HEK293 (cell line): ENCODE measurements around the gene NOC4L.

Experiments
- CTCF ChIA-PET: fragments of 350-600 bp; formaldehyde crosslinking; extraction: SDS; loops from one replicate; lab custom pipeline; 2021; ENCODE audit warnings: antibody characterized with exemption; lab: Yijun Ruan, JAX
- POLR2A ChIA-PET: fragments of 300-600 bp; formaldehyde crosslinking; extraction: SDS; loops from one replicate; lab custom pipeline; 2020; ENCODE audit warnings: antibody characterized with exemption, inconsistent platforms; lab: Yijun Ruan, JAX
- H3K27ac ChIP-seq: fragments of 200-500 bp; sonication (Bioruptor generic); 2 replicates; pipeline ENCODE4 v1.5.1; 2014; ENCODE audit warnings: low read depth, low read length, control low read depth, inconsistent platforms; ENCODE audit errors: extremely low read depth
- H3K36me3 ChIP-seq, 2 experiments: fragments of 200-500 bp in 1 of 2; sonication (Bioruptor generic) in 1 of 2; 1 replicate in 1 of 2; 2 replicates in 1 of 2; pipeline ENCODE4 v1.5.1; 2014 to 2017; ENCODE audit warnings: inconsistent platforms in 2 of 2, low read length in 2 of 2; ENCODE audit not compliant: control insufficient read depth in 2 of 2, insufficient read depth in 1 of 2
- H3K4me1 ChIP-seq: fragments of 200-500 bp; sonication (Bioruptor generic); 2 replicates; pipeline ENCODE4 v1.5.1; 2014; ENCODE audit warnings: mild to moderate bottlenecking, low read length, inconsistent platforms; ENCODE audit not compliant: control insufficient read depth, insufficient read depth
- H3K4me3 ChIP-seq: 2 replicates; pipeline ENCODE4 v1.5.1; 2011; ENCODE audit warnings: low read depth, mild to moderate bottlenecking, control low read depth, low read length, moderate library complexity
- H3K9me3 ChIP-seq: fragments of 200-500 bp; sonication (Bioruptor generic); 2 replicates; pipeline ENCODE4 v1.5.1; 2014; ENCODE audit warnings: low read depth, low read length, inconsistent platforms; ENCODE audit not compliant: control insufficient read depth, insufficient read depth
- PATZ1 ChIP-seq: fragments of 450-650 bp; formaldehyde crosslinking; IDR thresholded peaks from 2 replicates; pipeline ENCODE4 v1.5.1; 2016; ENCODE audit warnings: missing biosample characterization, missing genetic modification characterization
- SETDB1 ChIP-seq: IDR thresholded peaks from one replicate; pipeline ENCODE4 v1.6.1; 2017; ENCODE audit warnings: mild to moderate bottlenecking, low read length, moderate library complexity, mixed read lengths; ENCODE audit not compliant: insufficient read length
- ZNF114 ChIP-seq: fragments of 450-650 bp; formaldehyde crosslinking; IDR thresholded peaks from 2 replicates; pipeline ENCODE4 v1.5.0; 2017; ENCODE audit warnings: missing biosample characterization, missing genetic modification characterization
- ZNF133 ChIP-seq: fragments of 450-650 bp; formaldehyde crosslinking; IDR thresholded peaks from 2 replicates; pipeline ENCODE4 v1.5.1; 2016; ENCODE audit warnings: missing biosample characterization, missing genetic modification characterization
- ZNF184 ChIP-seq: fragments of 450-650 bp; IDR thresholded peaks from 2 replicates; pipeline ENCODE4 v1.5.1; 2018; ENCODE audit warnings: missing biosample characterization, mild to moderate bottlenecking, missing genetic modification characterization
- ZNF596 ChIP-seq: fragments of 450-650 bp; IDR thresholded peaks from 2 replicates; pipeline ENCODE4 v1.5.0; 2018; ENCODE audit warnings: missing biosample characterization, mild to moderate bottlenecking, missing genetic modification characterization, moderate library complexity
- TF ChIP-seq, protein P1 (sequence below): fragments of 450-650 bp; formaldehyde crosslinking; IDR thresholded peaks from 2 replicates; pipeline ENCODE4 v1.5.1; 2016; ENCODE audit warnings: missing biosample characterization, missing genetic modification characterization
- TF ChIP-seq, protein P2 (sequence below): fragments of 450-650 bp; formaldehyde crosslinking; IDR thresholded peaks from 2 replicates; pipeline ENCODE4 v1.5.1; 2017; ENCODE audit warnings: missing biosample characterization, mild to moderate bottlenecking, missing genetic modification characterization, moderate library complexity
- TF ChIP-seq, protein P3 (sequence below): fragments of 450-650 bp; formaldehyde crosslinking; IDR thresholded peaks from 2 replicates; pipeline ENCODE4 v1.5.1; 2016; ENCODE audit warnings: missing biosample characterization, missing genetic modification characterization, borderline replicate concordance

The NOC4L gene

DNA sequence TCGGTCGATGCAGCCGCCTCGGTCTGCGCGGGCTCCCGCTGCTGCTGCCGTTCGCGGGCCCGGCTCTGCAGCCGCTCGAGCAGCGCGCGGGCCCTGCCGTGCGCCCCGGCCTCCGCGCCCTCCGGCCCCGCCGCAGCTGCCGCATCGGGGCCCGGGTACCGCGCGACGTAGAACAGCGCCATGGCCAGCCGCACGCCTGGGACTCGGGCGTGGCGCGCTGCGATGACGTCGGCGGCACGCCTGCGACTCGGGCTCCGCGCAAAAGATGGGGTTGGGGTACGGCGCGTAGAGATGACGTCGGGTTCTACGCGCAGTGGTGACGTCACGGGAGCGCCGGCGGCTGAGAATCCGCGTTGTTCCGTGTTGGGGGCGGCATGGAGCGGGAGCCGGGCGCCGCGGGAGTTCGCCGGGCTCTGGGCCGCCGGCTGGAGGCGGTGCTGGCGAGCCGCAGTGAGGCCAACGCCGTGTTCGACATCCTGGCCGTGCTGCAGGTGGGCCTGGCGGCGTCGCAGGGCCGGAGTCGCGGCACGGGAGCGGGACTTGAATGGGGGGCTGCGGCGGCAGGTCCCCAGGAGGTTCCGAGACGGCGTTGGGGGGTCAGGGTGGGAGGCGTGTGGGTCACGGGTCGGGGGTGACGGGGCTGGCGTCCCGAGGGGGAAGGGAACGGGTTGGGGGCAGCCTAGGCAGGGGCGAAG is at the start of gene NOC4L, which contains the start of gene DDX51 (continued):
- TF ChIP-seq, protein P1, sequence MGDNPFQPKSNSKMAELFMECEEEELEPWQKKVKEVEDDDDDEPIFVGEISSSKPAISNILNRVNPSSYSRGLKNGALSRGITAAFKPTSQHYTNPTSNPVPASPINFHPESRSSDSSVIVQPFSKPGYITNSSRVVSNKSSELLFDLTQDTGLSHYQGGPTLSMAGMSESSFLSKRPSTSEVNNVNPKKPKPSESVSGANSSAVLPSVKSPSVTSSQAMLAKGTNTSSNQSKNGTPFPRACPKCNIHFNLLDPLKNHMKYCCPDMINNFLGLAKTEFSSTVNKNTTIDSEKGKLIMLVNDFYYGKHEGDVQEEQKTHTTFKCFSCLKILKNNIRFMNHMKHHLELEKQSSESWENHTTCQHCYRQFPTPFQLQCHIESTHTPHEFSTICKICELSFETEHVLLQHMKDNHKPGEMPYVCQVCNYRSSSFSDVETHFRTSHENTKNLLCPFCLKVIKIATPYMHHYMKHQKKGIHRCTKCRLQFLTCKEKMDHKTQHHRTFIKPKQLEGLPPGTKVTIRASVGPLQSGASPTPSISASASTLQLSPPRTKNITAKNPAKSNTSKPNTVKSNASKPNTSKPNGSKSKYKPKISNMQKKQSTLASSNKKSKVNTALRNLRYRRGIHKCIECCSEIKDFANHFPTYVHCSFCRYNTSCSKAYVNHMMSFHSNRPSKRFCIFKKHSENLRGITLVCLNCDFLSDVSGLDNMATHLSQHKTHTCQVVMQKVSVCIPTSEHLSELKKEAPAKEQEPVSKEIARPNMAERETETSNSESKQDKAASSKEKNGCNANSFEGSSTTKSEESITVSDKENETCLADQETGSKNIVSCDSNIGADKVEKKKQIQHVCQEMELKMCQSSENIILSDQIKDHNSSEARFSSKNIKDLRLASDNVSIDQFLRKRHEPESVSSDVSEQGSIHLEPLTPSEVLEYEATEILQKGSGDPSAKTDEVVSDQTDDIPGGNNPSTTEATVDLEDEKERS: 0 out of 2 replicates have a peak, but pooled peaks have one; percentile 32
- no peak for TF ChIP-seq ZNF133 (tag by site-specific recombination)
- peak; percentile 25; the same call in 1 of the 2 replicates for TF ChIP-seq ZNF184
- TF ChIP-seq ZNF114: no peak
- TF ChIP-seq, all 188 proteins: peak for 83

- CTCF ChIA-PET: no interaction called here
- peaks cover 9 to 51% of the 10 kb centered on the region in 2 experiments for H3K36me3 ChIP-seq
- TF ChIP-seq ZNF596 (tag by site-specific recombination): no peak
- peak; percentile 48 for TF ChIP-seq SETDB1
These were observed 48.5 kb upstream of the NOC4L start for GRCh38 chr12:132095520-132096409.

DNA sequence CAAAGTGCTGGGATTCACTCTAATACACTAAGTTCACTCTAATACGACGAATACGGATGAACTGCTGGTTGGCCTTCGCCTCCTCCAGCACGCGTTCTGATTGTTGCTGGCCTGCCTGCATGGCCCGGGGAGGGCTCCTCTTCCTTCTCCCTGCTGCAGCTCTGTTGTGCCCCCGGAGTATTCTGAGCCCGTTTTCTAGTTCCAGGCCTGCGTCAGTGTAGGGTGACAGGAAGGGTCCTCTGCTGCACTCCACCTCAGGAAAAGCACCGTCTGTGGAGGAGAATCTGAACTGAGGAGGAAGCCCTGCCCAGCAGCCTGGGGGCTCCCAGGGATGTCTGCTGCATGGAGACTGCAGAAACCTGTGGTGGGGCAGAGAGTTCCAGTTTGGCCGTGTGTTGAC is 44.5 kb upstream of the NOC4L start:
- no peak overlapping the region for H3K4me3 ChIP-seq
- TF ChIP-seq, protein P2, sequence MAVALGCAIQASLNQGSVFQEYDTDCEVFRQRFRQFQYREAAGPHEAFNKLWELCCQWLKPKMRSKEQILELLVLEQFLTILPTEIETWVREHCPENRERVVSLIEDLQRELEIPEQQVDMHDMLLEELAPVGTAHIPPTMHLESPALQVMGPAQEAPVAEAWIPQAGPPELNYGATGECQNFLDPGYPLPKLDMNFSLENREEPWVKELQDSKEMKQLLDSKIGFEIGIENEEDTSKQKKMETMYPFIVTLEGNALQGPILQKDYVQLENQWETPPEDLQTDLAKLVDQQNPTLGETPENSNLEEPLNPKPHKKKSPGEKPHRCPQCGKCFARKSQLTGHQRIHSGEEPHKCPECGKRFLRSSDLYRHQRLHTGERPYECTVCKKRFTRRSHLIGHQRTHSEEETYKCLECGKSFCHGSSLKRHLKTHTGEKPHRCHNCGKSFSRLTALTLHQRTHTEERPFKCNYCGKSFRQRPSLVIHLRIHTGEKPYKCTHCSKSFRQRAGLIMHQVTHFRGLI (tag by site-specific recombination): peak; percentile 84
- no peak for TF ChIP-seq PATZ1 (tag by site-specific recombination)
- TF ChIP-seq, protein P3, sequence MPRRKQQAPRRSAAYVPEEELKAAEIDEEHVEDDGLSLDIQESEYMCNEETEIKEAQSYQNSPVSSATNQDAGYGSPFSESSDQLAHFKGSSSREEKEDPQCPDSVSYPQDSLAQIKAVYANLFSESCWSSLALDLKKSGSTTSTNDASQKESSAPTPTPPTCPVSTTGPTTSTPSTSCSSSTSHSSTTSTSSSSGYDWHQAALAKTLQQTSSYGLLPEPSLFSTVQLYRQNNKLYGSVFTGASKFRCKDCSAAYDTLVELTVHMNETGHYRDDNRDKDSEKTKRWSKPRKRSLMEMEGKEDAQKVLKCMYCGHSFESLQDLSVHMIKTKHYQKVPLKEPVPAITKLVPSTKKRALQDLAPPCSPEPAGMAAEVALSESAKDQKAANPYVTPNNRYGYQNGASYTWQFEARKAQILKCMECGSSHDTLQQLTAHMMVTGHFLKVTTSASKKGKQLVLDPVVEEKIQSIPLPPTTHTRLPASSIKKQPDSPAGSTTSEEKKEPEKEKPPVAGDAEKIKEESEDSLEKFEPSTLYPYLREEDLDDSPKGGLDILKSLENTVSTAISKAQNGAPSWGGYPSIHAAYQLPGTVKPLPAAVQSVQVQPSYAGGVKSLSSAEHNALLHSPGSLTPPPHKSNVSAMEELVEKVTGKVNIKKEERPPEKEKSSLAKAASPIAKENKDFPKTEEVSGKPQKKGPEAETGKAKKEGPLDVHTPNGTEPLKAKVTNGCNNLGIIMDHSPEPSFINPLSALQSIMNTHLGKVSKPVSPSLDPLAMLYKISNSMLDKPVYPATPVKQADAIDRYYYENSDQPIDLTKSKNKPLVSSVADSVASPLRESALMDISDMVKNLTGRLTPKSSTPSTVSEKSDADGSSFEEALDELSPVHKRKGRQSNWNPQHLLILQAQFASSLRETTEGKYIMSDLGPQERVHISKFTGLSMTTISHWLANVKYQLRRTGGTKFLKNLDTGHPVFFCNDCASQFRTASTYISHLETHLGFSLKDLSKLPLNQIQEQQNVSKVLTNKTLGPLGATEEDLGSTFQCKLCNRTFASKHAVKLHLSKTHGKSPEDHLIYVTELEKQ (tag by site-specific recombination): no peak
- H3K4me1 ChIP-seq: no peaks in the 10 kb centered on the region
- POLR2A ChIA-PET: no interaction called here
- CTCF ChIA-PET: no interaction called here
- no peaks in the 10 kb centered on the region for H3K9me3 ChIP-seq
- H3K36me3 ChIP-seq: peaks cover 0 to 45% of the 10 kb centered on the region in 2 experiments; a peak in 2 of 3 replicates
- H3K27ac ChIP-seq: no peak overlapping the region

More at GRCh38 chr12:132095520-132096409, 48.5 kb upstream of the NOC4L start:
- no peaks in the 10 kb centered on the region for H3K4me1 ChIP-seq
- H3K9me3 ChIP-seq: no peaks in the 10 kb centered on the region
- H3K27ac ChIP-seq: no peak overlapping the region
- POLR2A ChIA-PET: interaction anchor here (0.6 kb wide), 1 partner anchor 65 kb away, joined by 3 read pairs; no protein-coding TSS in a partner anchor
- no peak overlapping the region for H3K4me3 ChIP-seq
